NCI-H446 treated with DMSO at 0.1 percent for 48 hours (cell line): ENCODE measurements around the gene LIM2.
"Not testable (repeated sequence)": the region's sequence is repeated elsewhere in the genome, so short reads cannot be mapped to it uniquely, and the experiment has no call there.

ENCODE experiments used
- DNase-seq: peaks from one replicate; lab custom pipeline; 2025; lab: John Stamatoyannopoulos, UW

LIM2 gene, protein sequence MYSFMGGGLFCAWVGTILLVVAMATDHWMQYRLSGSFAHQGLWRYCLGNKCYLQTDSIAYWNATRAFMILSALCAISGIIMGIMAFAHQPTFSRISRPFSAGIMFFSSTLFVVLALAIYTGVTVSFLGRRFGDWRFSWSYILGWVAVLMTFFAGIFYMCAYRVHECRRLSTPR

DNA sequence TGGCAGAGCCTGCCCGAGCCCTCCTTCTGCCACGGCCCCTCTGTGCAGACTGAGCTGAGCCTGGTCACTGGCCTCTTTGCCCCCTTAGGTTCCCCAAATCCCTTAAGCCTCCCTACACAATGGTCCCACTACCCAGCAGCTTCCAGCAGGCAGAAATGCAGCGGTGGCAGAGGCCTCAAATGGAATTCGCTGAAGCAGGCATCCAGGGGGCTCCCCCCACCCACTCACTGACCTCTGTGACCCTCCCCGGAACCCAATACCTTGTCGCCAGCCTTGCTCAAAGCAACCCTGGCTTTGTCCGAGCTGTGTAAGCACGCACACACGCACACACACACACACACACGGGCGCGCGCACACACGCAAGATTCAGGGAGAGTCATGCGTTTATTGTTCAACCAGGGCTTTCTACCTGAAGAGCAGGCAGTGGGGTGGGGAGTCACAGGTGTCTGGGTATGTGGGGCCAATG is at the start of gene LIM2:
TSS of gene LIM2 (minus strand) at position 51 of the 466 bp plus-strand sequence. CDS start 531 bp downstream, outside the sequence.
- DNase-seq: no peak

DNA sequence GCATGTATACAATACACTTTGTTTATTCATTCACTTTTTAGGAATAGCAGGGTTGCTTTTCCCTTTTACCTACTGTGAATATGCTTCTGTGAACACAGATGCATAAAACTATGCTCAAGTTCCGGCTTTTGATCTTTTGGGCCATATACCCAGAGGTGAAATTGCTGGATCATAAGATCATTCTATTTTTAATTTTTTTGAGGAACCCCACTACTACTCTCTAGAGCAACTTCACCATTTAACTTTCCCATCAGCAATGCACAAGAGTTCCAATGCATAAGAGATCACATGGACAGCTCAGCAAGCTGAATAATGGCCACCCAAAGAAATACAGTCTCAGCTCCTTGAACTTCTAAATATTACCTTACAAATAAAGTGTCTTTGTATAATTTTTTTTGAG is 46.7 kb upstream of the LIM2 start:
- DNase-seq: no peak

DNA sequence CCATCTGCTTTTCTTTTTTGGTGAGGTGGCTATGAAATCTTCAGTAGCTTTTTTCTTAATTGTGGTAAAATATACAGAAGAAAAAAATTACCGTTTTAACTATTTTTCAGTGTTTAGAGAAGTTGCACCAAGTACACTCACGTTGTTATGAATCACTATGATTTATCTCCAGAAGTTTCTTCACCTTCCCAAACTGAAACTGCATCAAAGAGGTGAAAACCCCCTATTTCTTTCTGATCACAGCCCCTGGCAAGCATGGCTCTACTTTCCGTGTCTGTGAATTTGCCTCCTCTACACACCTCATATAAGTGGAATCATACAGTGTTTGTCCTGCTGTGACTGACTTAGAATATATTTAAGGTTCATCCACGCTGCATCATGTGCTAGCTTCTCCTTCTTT is 45.3 kb upstream of the LIM2 start:
- no peak for DNase-seq

DNA sequence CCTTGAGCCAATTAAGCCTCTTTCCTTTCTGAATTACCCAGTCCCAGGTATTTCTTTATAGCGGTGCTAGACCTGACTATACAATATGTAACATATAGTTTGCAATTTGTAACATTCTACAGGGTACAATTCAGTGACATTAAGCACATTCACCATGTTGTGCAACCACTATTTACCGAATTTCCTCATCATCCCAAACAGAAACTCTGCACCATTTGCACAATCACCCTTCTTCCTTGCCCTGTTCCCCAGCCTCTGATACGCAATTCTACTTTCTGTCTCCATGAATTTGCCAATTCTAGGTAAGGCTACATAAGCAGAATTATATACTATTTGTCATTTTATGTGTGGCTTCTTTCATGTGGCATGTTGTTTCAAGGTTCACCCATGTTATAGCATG is 43.4 kb upstream of the LIM2 start:
- DNase-seq: no peak

DNA sequence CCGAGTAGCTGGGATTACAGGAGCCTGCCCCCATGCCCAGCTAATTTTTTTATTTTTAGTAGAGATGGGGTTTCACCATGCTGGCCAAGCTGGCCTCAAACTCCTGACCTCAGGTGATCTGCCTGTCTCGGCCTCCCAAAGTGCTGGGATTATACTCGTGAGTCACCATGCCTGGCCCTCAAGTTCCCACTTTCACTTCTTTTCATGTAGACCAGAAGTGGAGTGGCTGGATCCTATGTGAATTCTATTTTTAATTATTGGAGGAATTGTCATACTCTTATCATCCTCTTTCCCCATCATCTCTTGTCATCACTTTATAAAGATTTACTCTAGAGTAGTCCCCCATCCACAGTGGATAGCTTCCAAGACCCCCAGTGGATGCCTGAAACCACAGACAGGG is 42.4 kb upstream of the LIM2 start:
- no peak for DNase-seq

DNA sequence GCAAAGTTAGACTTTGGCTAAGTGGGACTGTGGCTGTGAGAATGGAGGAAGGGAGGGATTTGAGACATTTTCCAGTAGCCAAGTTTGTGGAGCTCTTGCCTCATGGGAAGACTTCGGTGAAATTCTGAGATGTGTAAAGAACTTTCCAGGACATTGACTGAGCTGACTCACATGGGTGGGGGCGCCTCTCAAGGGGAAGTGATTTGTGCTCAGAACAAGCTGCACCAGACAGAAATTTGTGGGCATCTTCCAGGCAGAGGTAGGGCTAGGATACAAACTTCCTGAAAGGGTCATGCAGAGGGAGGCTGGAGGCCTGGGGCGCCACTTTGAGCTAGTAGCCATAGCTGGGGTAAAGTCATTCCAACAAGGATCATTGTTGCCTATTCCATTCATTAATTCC is 39.4 kb upstream of the LIM2 start:
- no peak for DNase-seq

DNA sequence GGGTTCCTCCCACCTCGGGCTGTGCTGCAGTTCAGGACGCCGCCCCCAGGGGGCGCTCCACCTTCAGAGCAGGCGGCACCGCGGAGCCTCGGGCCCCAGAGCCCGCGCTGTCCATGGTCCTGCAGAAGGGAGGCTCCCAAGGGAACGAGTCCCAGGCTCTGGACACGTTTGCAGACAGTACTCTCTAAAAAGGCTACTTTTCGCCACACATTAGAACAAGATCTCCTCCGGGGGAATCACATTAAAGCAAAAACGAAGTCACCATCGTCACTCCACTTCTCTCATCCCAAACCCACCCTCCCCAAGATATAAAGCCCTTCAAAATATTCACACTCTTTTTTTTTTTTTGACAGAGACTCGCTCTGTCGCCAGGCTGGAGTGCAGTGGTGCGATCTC is 34.3 kb upstream of the LIM2 start:
- DNase-seq: no peak

DNA sequence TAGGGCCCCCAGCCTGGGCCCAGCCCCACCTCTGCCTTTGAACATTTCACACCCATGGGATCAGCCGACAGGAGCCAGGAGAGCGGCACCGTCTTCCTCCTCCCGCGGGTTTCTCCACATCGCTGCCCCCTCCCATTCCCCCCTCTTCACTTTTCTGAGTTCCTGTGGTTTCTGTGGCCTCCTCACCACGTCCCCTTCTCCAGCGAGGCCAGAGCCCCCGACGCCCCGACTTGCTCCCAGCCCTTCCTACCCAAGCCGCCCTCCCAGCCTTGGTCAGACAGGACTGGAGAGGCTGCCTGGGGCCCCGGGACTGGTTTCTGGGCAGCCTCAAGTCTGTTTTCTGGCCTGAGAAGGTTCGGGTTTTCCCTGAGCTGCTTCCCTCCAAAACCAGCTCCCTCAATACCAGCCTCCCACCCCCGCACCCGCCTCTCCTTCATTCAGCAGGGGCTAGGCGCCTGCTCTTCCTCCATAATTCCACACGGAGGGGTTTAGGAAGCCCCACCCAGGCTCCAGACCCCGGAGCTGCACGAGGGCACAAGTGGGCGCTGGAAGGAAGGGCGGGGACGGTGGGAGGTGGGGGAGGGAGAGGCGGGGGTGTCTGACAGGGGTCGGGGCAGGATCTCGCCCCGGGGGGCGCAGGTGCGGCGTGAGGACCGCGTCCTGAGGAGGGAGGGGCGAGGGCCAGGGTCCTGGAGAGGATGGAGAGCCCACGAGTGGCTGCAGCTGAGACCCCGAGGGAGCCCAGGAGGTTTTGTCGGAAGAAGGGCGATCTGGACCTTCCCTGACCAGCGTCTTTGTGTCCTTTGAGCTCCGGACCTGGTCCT is 33.7 kb upstream of the LIM2 start:
- DNase-seq: no peak

DNA sequence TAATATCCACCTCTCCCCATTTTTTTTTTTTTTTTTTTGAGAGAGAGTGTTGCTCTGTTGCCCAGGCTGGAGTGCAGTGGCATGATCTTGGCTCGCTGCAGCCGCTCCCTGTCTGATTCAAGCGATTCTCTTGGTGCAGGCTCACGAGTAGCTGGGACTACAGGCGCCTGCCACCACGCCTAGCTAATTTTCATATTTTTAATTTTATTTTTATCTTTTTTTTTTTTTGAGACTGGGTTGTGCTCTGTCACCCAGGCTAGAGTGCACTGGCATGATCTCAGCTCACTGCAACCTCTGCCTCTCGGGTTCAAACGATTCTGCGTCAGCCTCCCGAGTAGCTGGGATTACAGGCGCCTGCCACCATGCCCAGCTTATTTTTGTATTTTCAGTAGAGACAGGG is 32.7 kb upstream of the LIM2 start:
- DNase-seq: not testable (repeated sequence)

DNA sequence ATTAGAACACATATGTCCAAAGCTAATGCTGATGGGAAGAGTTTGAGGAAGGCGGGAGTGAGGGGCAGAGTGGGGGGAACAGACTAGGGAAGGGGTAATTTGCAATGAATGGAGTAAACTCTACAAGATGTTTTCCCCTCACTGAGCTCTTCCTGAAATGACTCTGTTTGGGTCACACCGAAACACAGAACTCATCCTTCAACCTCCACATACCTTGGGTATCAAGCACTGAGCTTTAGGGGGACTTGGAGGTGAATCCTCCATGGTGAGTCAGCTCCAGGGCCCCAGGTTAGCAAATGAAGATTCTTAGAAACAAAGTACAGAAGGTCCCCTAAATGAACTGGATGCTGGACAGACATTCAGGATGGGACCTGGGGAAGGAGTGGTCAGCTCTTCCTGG is 30.9 kb upstream of the LIM2 start:
- DNase-seq: no peak

DNA sequence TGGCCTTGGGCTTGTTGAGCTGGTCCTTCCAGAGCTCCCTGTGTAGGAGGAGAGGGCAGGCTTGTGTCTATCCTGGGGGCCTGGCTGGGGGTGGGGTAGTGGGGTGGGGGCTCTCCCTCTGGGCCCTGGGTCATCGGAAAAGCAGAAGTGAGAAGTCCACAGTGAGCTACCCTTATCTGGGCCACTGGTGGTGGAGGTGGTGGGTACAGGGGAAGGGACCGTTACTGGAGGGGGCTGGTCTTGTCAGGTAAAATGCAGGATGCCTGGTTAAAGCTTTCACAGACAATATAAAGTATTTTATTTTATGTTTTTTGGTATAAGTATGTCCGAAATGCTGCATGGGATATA is 30.0 kb upstream of the LIM2 start:
- no peak for DNase-seq

DNA sequence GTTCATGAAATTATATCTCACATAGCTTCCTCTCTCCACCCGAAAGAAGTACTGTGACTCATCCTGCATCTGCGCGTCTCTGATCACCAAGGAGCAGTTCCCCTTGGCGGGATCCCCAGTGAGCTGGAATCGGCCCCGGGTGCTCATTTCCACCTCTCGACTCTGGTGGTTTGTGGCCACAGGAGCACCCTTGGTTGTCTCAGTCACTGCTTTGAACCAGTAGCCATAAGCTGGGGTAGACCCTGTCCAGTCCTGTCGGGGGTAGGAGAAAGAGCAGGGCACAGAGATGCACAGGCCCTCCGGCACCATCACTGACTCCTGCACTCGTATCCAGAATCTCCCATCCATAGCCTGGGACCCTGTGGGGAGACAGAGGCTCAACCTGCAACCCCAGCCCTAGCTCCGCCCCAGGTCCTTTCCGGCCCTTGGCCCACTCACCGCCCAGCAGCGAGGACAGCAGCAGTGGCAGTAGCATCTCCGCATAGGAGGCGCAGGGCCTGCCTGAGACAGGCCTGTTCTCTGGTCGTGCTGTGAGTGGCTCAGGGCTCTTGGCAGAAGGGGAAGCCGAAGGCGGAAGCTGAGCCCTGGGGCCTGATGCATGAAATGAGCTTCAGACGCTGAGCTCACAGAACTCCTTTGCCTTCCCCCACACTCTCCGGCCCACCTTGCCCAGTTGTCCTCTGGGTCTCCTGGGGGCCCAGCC is 29.5 kb upstream of the LIM2 start, which contains the start of gene SIGLEC10:
TSS of gene SIGLEC10 (minus strand) at position 536 of the 703 bp plus-strand sequence. CDS start at position 475, 61 bp downstream.
- no peak for DNase-seq

DNA sequence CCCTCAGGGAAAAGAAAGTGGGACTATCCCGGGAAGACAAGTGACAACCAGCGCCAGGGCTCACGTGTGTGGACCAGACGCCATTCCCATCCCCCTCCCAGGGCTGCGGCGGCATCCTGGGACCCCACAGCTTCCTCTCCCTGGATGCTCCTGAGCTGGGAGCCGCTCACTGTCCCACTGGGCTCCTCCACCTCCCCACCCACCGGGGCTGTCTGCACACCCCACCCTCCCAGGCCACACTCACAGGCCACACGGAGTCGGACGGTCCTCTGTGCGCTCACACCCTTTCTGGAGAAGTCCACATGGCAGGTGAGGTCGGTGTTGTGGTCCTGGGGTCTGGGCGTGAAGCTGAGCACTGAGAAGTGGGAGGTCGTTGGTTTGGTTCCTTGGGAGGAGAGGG is 28.6 kb upstream of the LIM2 start:
- not testable (repeated sequence) for DNase-seq

DNA sequence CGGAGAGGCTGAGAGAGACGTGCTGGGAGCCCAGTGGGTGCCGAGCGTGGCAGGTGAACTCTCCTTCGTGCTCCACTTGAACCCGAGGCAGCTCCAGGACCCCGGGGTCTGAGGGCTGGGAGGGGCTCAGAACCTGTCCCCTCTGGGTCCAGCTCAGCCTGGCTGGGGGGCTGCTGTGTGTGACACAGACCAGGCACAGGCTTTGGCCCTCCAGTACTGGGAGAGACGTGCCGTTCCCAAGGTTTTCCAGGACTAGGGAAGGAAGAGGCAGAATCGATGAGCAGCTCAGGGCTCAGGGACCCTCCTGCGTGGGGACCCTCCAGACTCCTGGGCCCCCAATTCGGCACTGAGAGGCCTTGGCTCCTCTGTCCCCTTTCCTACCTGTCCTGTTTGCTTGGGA is 27.4 kb upstream of the LIM2 start:
- no peak for DNase-seq

DNA sequence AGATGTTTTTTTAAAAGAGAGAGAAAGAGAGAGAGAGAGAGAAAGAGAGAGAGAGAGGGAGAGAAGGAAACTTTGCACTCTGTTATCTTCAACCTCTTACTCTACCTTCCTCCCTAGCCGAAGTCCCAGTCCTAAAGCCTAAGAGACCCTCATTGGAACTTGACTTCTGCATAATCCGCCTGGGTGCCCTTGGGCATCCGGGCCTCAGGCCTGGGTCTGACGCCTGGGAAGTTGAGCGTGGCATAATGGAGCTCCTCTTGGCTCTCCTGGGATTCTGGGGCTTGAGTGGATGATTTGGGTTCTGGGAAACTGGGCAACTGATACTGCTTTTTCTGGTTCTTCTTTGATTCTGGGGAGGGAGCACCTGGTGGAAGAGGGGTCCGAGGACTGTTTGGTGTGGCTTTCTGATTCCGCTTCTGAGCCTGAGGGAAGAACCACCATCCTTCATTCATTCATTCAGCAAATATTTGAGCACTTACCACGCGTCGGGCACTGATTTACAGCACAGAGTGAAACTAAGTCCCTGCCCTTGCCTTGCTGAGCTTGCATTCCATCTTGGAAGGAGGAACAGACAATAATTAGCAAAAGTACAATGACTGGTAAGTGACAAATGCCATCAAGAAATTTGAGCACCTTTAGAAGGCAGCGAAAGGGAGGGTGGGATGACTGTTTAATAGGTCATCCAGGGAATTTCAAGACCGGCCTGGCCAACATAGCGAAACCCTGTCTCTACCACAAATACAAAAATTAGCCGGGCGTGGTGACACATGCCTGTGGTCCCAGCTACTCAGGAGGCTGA is 23.4 kb upstream of the LIM2 start:
- no peak for DNase-seq

DNA sequence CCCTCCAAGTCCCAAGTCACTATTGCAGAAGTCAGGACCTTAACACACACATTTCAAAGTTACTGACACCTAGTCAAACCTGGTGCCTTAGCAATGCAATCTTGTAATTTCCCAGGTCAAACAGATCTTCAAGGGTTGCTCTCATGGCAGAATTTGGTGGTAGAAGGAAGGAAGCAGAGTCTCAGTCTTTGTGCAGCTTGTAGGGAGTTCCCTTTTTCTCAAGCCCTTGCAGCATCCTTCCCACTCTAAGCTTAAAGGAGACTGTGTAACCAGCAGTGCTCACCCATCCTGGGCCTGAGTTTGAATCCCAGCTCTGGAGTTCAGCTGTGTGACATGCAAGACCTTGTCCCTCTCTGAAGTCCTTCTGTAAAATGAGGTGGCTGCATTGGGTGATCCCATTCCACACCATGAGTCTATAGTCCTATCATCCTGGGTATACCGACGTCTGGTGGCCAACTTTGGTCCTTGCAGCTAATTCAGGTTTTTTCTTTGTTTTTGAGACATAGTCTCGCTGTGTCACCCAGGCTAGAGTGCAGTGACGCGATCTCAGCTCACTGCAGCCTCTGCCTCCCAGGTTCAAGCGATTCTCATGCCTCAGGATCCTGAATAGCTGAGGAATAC is 19.8 kb upstream of the LIM2 start:
- no peak for DNase-seq

DNA sequence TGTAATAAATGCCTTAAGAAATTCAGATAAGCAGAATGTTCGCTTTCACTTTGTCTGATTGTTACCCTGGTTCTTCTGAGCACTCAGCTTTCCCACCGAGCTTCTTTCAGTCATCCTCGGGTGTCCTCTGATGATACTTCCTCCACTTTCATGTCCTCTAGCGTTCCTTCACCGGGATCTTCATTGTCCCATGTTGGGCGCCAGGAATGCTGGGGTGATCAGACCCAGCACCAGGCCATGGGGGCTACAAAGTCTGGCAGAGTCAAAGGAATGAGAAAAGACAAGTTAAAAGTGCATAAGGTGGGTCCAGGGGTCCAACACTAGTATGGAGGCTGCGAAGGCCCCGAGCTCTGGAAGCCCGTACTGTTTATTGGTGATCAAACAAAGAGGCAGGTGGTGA is 14.3 kb upstream of the LIM2 start:
- no peak for DNase-seq

DNA sequence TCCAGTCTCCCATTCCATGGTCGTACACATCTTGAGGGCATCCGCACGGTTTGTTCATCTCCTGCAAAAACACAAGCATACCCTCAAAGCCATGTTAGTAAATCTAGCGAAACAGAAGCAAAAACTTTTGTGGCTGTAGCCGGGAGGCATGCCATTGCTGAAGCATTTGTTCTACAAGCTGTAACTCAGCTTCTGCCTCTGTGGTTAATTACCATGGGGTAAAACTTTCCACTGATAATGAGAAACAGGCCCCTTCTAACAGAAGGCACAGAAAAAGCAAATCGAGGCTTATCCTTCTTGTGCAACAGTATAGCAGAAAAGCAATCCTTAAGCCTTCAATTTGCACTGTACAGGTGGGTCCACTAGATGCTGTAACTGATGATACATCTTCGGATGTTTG is 12.2 kb upstream of the LIM2 start:
- DNase-seq: not testable (repeated sequence)

DNA sequence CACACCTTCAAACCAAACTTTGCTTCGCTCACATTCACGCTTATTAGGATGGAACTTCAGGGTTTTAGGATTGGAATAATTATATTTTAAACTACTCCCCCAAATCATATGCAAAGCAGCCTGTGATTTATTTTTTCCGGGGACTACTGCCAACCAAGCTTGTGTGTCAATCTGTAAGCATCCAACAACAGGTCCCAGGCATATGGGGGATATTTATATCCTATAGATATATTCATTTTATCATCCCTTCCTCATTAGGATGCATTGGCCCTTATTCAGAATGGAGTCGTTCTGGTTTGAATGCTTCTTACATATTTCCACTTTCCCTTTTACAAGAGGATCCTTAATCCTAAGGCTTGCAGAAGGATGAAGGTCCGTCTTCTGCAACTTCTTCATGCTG is 11.5 kb upstream of the LIM2 start:
- no peak for DNase-seq

DNA sequence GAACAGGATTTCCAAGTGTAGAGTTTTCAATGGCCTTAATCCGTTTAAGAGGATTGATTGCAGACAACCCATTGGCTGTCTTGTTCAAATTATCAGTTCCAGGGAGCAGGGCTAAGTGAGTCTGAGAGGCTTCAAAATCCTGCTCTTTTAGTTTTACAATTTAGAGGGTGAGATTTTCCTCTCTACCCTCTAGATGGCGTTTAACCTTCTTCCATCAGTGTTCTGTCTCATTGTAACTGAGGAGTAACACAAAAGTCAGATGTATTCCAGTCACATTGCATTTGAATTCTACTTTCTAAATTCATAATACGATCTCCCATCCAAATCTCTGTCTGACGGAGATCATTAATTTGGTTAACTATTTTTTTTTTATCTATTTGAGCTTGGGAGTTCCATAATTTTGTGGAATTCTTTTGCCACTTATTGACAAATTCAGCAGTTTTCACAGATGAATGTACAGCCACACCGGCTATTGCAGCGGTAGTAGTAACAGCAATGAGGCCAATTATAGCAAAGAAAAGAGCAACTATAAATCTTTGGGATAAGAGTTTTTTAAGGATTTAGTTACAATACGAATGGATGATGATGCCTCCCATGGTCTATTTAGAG is 10.4 kb upstream of the LIM2 start:
- DNase-seq: no peak

DNA sequence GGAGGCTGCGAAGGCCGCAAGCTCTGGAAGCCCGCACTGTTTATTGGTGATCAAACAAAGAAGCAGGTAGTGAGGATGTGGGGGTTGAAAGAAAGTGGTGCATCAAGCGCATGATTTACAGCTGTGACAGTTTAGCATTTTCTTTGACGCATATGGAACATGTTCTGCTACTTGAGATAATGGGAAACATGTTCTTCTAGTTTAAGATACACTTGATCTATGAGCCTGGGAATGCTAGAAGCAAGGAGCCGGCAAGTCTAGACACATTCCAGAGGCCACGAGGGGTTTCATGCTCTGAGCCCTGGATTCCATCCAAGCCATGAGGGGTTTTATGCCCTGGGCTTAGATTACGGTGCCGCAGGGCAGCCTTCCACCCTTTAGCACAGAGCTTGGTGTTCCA is 9.7 kb upstream of the LIM2 start:
- DNase-seq: not testable (repeated sequence)
